ENCODE results near the gene LYPLAL1.

GRCh38 chr1:219152751-219153150, 20.9 kb upstream of the LYPLAL1 start:
- TF ChIP-seq, protein P1, sequence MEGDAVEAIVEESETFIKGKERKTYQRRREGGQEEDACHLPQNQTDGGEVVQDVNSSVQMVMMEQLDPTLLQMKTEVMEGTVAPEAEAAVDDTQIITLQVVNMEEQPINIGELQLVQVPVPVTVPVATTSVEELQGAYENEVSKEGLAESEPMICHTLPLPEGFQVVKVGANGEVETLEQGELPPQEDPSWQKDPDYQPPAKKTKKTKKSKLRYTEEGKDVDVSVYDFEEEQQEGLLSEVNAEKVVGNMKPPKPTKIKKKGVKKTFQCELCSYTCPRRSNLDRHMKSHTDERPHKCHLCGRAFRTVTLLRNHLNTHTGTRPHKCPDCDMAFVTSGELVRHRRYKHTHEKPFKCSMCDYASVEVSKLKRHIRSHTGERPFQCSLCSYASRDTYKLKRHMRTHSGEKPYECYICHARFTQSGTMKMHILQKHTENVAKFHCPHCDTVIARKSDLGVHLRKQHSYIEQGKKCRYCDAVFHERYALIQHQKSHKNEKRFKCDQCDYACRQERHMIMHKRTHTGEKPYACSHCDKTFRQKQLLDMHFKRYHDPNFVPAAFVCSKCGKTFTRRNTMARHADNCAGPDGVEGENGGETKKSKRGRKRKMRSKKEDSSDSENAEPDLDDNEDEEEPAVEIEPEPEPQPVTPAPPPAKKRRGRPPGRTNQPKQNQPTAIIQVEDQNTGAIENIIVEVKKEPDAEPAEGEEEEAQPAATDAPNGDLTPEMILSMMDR (IDR thresholded peaks at IDR 0.05; ENCODE audit: low read depth, low read length), result no peak
- no peak for TF ChIP-seq POLR2A (IDR thresholded peaks at IDR 0.05; ENCODE audit: extremely low read depth, insufficient read length)

All from NB4 (cell line).